ENCODE data around the gene ARHGAP32. TPM values are rescaled to one million over a fixed set of nuclear protein-coding genes. Genes with fewer than 3 reads are reported as not detected.
"Not testable (repeated sequence)": the region's sequence is repeated elsewhere in the genome, so short reads cannot be mapped to it uniquely, and the experiment has no call there.

ARHGAP32 gene
- total RNA-seq, 2 experiments from 2014 or later = not detected

- intact Hi-C loops (cut with micrococcal nuclease; ENCODE audit: unreplicated experiment) = no loop called here
- TF ChIP-seq CTCF (conservative IDR thresholded peaks at IDR 0.05; ENCODE audit: low read length) = no peak
- no peak for TF ChIP-seq EZH2phosphoT487 (IDR thresholded peaks at IDR 0.05; ENCODE audit: borderline replicate concordance, low read depth, low read length)
- CTCF ChIA-PET (ENCODE audit: unreplicated experiment) = no interaction called here
These were observed 186.0 kb downstream of the ARHGAP32 start for GRCh38 chr11:129006161-129006560.

DNA sequence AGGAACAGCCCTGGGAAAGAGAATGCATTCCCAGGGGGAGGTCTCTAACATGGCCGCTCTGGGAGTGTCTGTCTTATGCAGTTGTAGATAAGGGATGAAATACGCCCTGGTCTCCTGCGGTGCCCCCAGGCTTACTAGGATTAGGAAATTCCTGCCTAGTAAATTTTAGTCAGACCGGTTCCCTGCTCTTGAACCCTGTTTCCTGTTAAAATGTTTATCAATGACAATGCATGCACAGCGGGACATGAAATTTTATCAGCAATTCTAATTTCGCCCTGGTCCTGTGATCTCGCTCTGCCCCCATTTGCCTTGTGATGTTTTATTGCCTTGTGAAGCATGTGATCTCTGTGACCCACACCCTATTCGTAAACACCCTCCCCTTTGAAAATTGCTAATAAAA, 193.0 kb downstream of the ARHGAP32 start:
- H4K20me1 ChIP-seq (ENCODE audit: insufficient read depth, low read length); CTCF ChIA-PET (ENCODE audit: unreplicated experiment); H3K4me2 ChIP-seq (ENCODE audit: low read length); intact Hi-C loops (cut with micrococcal nuclease; ENCODE audit: unreplicated experiment); H3K79me2 ChIP-seq (ENCODE audit: insufficient read depth, low read depth, low read length); H3K4me3 ChIP-seq (ENCODE audit: low read depth, low read length, poor library complexity, severe bottlenecking); BruUV-seq (replicated peaks); H3K4me1 ChIP-seq (ENCODE audit: insufficient read depth, low read length, poor library complexity, severe bottlenecking); H3K9me3 ChIP-seq (ENCODE audit: low read length); H2AFZ ChIP-seq (ENCODE audit: low read length); H3K27ac ChIP-seq (ENCODE audit: low read depth, low read length, poor library complexity, severe bottlenecking); H3K9me2 ChIP-seq (ENCODE audit: insufficient read depth, low read length); H3K36me3 ChIP-seq (ENCODE audit: insufficient read depth, low read length): not testable (repeated sequence)
- DNase-seq (ENCODE audit: low spot score) = peak; percentile 5
- POLR2A ChIA-PET = interaction anchor here (0.6 kb wide), 1 partner anchor 335 kb away, joined by 3 read pairs; no protein-coding TSS in a partner anchor

More at GRCh38 chr11:129006161-129006560, 186.0 kb downstream of the ARHGAP32 start:
- H3K9me3 ChIP-seq (ENCODE audit: low read length) = 0 out of 2 replicates have a peak, but pooled peaks cover 3% of the 10 kb centered on the region
- no TSS peak for BruUV-seq (replicated peaks)
- no peaks in the 10 kb centered on the region for H3K4me1 ChIP-seq (ENCODE audit: insufficient read depth, low read length, poor library complexity, severe bottlenecking)
- DNase-seq (ENCODE audit: low spot score) = no peak
- no peak overlapping the region for H3K4me3 ChIP-seq (ENCODE audit: low read depth, low read length, poor library complexity, severe bottlenecking)
- no peaks in the 10 kb centered on the region for H4K20me1 ChIP-seq (ENCODE audit: insufficient read depth, low read length)
- no peak overlapping the region for H3K4me2 ChIP-seq (ENCODE audit: low read length)
- POLR2A ChIA-PET = interaction anchor here (1.1 kb wide), 1 partner anchor 29 kb away, joined by 3 read pairs; no protein-coding TSS in a partner anchor
- no peaks in the 10 kb centered on the region for H3K36me3 ChIP-seq (ENCODE audit: insufficient read depth, low read length)
- H3K27ac ChIP-seq (ENCODE audit: low read depth, low read length, poor library complexity, severe bottlenecking) = no peak overlapping the region
- no peaks in the 10 kb centered on the region for H3K79me2 ChIP-seq (ENCODE audit: insufficient read depth, low read depth, low read length)
- no peaks in the 10 kb centered on the region for H3K9me2 ChIP-seq (ENCODE audit: insufficient read depth, low read length)
- H2AFZ ChIP-seq (ENCODE audit: low read length) = no peak overlapping the region

DNA sequence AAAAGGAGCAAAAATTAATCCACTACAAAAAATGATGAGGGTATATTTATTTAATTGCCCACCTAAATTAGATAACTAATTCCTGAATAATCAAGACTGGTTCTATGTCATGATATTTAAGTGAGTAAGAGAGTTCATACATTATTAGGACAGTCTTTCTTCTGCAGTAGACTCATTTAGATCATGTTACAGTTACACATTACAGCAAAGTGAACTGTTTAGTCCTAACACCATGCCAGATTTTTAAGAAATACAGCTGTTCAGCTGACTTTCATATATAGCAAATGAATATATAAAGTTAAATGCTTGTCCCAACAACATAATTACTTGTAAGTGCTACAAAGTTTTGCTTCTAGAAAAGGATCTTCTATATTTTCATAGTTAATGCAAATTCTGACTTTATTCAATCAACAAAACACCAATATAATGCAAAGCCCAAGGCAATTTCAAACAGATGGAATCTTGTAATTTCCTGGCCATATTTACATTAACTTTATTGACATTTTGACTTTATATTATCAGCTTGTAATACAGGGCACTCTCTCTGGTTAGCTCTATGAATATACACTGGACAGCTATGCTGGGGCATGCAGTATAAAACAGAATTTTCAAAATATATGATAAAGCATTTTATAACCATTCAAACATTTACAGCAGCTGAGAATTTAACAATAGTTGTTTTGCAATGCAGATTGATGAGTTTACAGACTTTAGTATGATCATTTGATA, 203.7 kb downstream of the ARHGAP32 start:
- Histone ChIP-seq H3K9me2 (ENCODE audit: insufficient read depth, low read length) (no peaks in the 10 kb centered on the region), H3K4me2 (ENCODE audit: low read length) (no peak overlapping the region), H2AFZ (ENCODE audit: low read length) (no peak overlapping the region), H3K79me2 (ENCODE audit: insufficient read depth, low read depth, low read length) (no peaks in the 10 kb centered on the region), H3K36me3 (ENCODE audit: insufficient read depth, low read length) (no peaks in the 10 kb centered on the region), H3K27ac (ENCODE audit: low read depth, low read length, poor library complexity, severe bottlenecking) (no peak overlapping the region), H4K20me1 (ENCODE audit: insufficient read depth, low read length) (no peaks in the 10 kb centered on the region), H3K4me3 (ENCODE audit: low read depth, low read length, poor library complexity, severe bottlenecking) (no peak overlapping the region), H3K9me3 (ENCODE audit: low read length) (no peaks in the 10 kb centered on the region), H3K4me1 (ENCODE audit: insufficient read depth, low read length, poor library complexity, severe bottlenecking) (no peaks in the 10 kb centered on the region)
- no TSS peak for BruUV-seq (replicated peaks)
- intact Hi-C loops (cut with micrococcal nuclease; ENCODE audit: unreplicated experiment) = no loop called here
- no peak for TF ChIP-seq CTCF (conservative IDR thresholded peaks at IDR 0.05; ENCODE audit: low read length)
- no peak for TF ChIP-seq EZH2phosphoT487 (IDR thresholded peaks at IDR 0.05; ENCODE audit: borderline replicate concordance, low read depth, low read length)
- ChIA-PET CTCF (ENCODE audit: unreplicated experiment) (no interaction called here), POLR2A (no interaction called here)
- DNase-seq (ENCODE audit: low spot score) = no peak
